Measurements from ENCODE around the gene SHC3. TPM values are rescaled to one million over a fixed set of nuclear protein-coding genes. Genes with fewer than 3 reads are reported as not detected.

The SHC3 gene
- total RNA-seq, 2 donors from 2014 or later, result 1.5 to 1.8 TPM

GRCh38 chr9:88971131-88971960 lies 207.3 kb downstream of the SHC3 start:
- no peak for ATAC-seq (ENCODE audit: insufficient number of reproducible peaks, low FRiP score, low read depth)
- no peaks in the 10 kb centered on the region for H3K9me3 ChIP-seq

GRCh38 chr9:88969646-88970373 lies 208.8 kb downstream of the SHC3 start:
- no peak for TF ChIP-seq CTCF (IDR thresholded peaks at IDR 0.05)
- Histone ChIP-seq H3K4me3 (no peak overlapping the region), H3K9me3 (no peaks in the 10 kb centered on the region), H3K27ac (no peak overlapping the region), H3K27me3 (replicated peaks; ENCODE audit: insufficient read depth) (no peaks in the 10 kb centered on the region), H3K36me3 (no peaks in the 10 kb centered on the region), H3K4me1 (ENCODE audit: control insufficient read depth in 1 of 2, low read depth in 2 of 2) (no peaks in the 10 kb centered on the region)
- ATAC-seq (ENCODE audit: insufficient number of reproducible peaks, low FRiP score, low read depth) (no peak), DNase-seq (ENCODE audit: low spot score) (no peak)

More at GRCh38 chr9:88971131-88971960, 207.3 kb downstream of the SHC3 start:
- TF ChIP-seq CTCF (IDR thresholded peaks at IDR 0.05), result no peak
- no peak overlapping the region for H3K4me3 ChIP-seq
- H3K4me1 ChIP-seq (ENCODE audit: control insufficient read depth in 1 of 2, low read depth in 2 of 2), result no peaks in the 10 kb centered on the region
- H3K36me3 ChIP-seq, result no peaks in the 10 kb centered on the region
- H3K27ac ChIP-seq, result no peak overlapping the region
- no peak for DNase-seq (ENCODE audit: low spot score)
- H3K27me3 ChIP-seq (replicated peaks; ENCODE audit: insufficient read depth), result no peaks in the 10 kb centered on the region

- no peak for TF ChIP-seq CTCF (IDR thresholded peaks at IDR 0.05)
- H3K36me3 ChIP-seq, result no peaks in the 10 kb centered on the region
- no peak overlapping the region for H3K27ac ChIP-seq
- no peaks in the 10 kb centered on the region for H3K9me3 ChIP-seq
- no peak overlapping the region for H3K4me3 ChIP-seq
- H3K27me3 ChIP-seq (replicated peaks; ENCODE audit: insufficient read depth), result no peaks in the 10 kb centered on the region
- no peak for DNase-seq (ENCODE audit: low spot score)
- no peaks in the 10 kb centered on the region for H3K4me1 ChIP-seq (ENCODE audit: control insufficient read depth in 1 of 2, low read depth in 2 of 2)
- no peak for ATAC-seq (ENCODE audit: insufficient number of reproducible peaks, low FRiP score, low read depth)
These were observed 209.8 kb downstream of the SHC3 start for GRCh38 chr9:88968799-88969198.

- no peaks in the 10 kb centered on the region for H3K9me3 ChIP-seq
- H3K4me1 ChIP-seq (ENCODE audit: control insufficient read depth in 1 of 2, low read depth in 2 of 2), result no peaks in the 10 kb centered on the region
- ATAC-seq (ENCODE audit: insufficient number of reproducible peaks, low FRiP score, low read depth) (no peak), DNase-seq (ENCODE audit: low spot score) (no peak)
- no peak for TF ChIP-seq CTCF (IDR thresholded peaks at IDR 0.05)
- no peak overlapping the region for H3K27ac ChIP-seq
- H3K27me3 ChIP-seq (replicated peaks; ENCODE audit: insufficient read depth), result no peaks in the 10 kb centered on the region
- no peaks in the 10 kb centered on the region for H3K36me3 ChIP-seq
- no peak overlapping the region for H3K4me3 ChIP-seq
These were observed 211.5 kb downstream of the SHC3 start for GRCh38 chr9:88966894-88967676.

GRCh38 chr9:88965473-88965872 lies 213.1 kb downstream of the SHC3 start:
- Histone ChIP-seq H3K27me3 (replicated peaks; ENCODE audit: insufficient read depth) (no peaks in the 10 kb centered on the region), H3K4me3 (no peak overlapping the region), H3K9me3 (no peaks in the 10 kb centered on the region), H3K4me1 (ENCODE audit: control insufficient read depth in 1 of 2, low read depth in 2 of 2) (no peaks in the 10 kb centered on the region), H3K36me3 (no peaks in the 10 kb centered on the region), H3K27ac (no peak overlapping the region)
- TF ChIP-seq CTCF (IDR thresholded peaks at IDR 0.05), result no peak
- DNase-seq (ENCODE audit: low spot score) (no peak), ATAC-seq (ENCODE audit: insufficient number of reproducible peaks, low FRiP score, low read depth) (no peak)

All from thoracic aorta (tissue), 2 donors.